Activated CD4-positive, alpha-beta T cell treated with anti-CD3 and anti-CD28 coated beads, Interleukin-2, amount 10 ng/mL, durations not matched to agents 24 days and 14 days (primary cell): ENCODE measurements around the gene PCGF1. TPM values are rescaled to one million over a fixed set of nuclear protein-coding genes. Genes with fewer than 3 reads are reported as not detected.

Source experiments
- DNase-seq: peaks from one replicate; pipeline ENCODE4 v3.0.0; 2022
- H3K27ac Mint-ChIP-seq: one replicate; pipeline ENCODE4 v1.8.0; 2022; ENCODE audit warnings: mild to moderate bottlenecking, mixed read lengths
- H3K27me3 Mint-ChIP-seq: one replicate; pipeline ENCODE4 v1.8.0; 2022; ENCODE audit warnings: mixed read lengths
- H3K36me3 Mint-ChIP-seq: one replicate; pipeline ENCODE4 v1.8.0; 2022; ENCODE audit warnings: low read depth, mild to moderate bottlenecking, mixed read lengths
- H3K4me1 Mint-ChIP-seq: one replicate; pipeline ENCODE4 v1.8.0; 2021; ENCODE audit warnings: mixed read lengths
- H3K4me3 Mint-ChIP-seq: one replicate; pipeline ENCODE4 v1.8.0; 2022; ENCODE audit warnings: mild to moderate bottlenecking, moderate library complexity, mixed read lengths
- H3K9me3 Mint-ChIP-seq: one replicate; pipeline ENCODE4 v1.8.0; 2021; ENCODE audit warnings: mixed read lengths
- intact Hi-C: fragments of 100-400 bp; cut with micrococcal nuclease; formaldehyde crosslinking; loops from one replicate; pipeline ENCODE4 v1.15.1; 2023
- total RNA-seq: library from RNA; stranded (reverse); gene quantifications from 2 replicates; pipeline ENCODE4 v1.2.3, GENCODE V29; 2022

Gene PCGF1
- total RNA-seq, 1 donor from 2014 or later = 45.8 TPM

- DNase-seq = peak; percentile 83
- no peaks in the 10 kb centered on the region for H3K36me3 Mint-ChIP-seq
- no peaks in the 10 kb centered on the region for H3K9me3 Mint-ChIP-seq
- H3K27me3 Mint-ChIP-seq = peaks cover 37% of the 10 kb centered on the region
- H3K4me1 Mint-ChIP-seq = peaks cover 29% of the 10 kb centered on the region
- peak overlapping the region; percentile 63 for H3K27ac Mint-ChIP-seq
- peak overlapping the region; percentile 77 for H3K4me3 Mint-ChIP-seq
- intact Hi-C loops = loop anchor here (1.0 kb wide), 2 partner anchors 19 to 38 kb away; no protein-coding TSS in a partner anchor
These were observed 41.7 kb upstream of the PCGF1 start for GRCh38 chr2:74548900-74549826.

DNA sequence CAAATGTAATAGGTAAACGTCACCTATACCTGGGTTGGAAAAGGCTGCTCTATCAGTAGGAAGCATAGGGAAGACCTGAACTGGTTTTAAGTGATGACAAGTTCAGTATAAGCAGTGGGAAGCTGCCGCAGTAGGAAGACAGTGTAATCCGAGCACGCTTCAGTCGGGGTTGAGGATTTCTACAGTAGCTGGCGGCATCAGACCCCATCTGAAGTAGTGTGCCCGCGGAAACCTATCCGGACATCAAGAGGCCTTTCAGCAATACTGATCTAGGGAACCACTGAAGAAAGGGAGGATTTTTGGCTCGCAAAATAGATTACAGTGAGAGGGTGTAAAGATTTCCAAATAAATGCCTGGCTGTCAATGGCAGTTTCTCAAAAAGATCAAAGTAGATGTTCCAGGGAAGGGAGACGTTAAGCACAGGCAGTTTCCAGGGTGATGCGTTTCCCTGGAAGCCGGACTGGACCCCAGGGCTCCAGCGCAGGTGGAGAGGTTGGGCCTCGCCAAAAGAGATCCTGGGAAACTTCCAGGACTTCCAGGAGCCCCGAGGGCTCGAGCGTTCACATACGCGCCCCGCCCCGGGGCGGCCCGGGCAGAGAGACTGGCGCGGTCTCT is 40.9 kb upstream of the PCGF1 start:
- H3K36me3 Mint-ChIP-seq = no peaks in the 10 kb centered on the region
- H3K9me3 Mint-ChIP-seq = no peaks in the 10 kb centered on the region
- H3K27ac Mint-ChIP-seq = peak overlapping the region; percentile 35
- peaks cover 27% of the 10 kb centered on the region for H3K4me1 Mint-ChIP-seq
- peak overlapping the region; percentile 82 for H3K4me3 Mint-ChIP-seq
- H3K27me3 Mint-ChIP-seq = peaks cover 38% of the 10 kb centered on the region
- DNase-seq = no peak
- intact Hi-C loops = no loop called here

- no peaks in the 10 kb centered on the region for H3K36me3 Mint-ChIP-seq
- peaks cover 44% of the 10 kb centered on the region for H3K27me3 Mint-ChIP-seq
- DNase-seq = no peak
These were observed 38.5 kb upstream of the PCGF1 start for GRCh38 chr2:74546004-74546403.

GRCh38 chr2:74544634-74545033 is 37.1 kb upstream of the PCGF1 start:
- no peak overlapping the region for H3K4me3 Mint-ChIP-seq
- peaks cover 38% of the 10 kb centered on the region for H3K27me3 Mint-ChIP-seq

More at GRCh38 chr2:74546004-74546403, 38.5 kb upstream of the PCGF1 start:
- Mint-ChIP-seq H3K4me1 (peaks cover 25% of the 10 kb centered on the region), H3K9me3 (no peaks in the 10 kb centered on the region), H3K27ac (no peak overlapping the region), H3K4me3 (no peak overlapping the region)
- intact Hi-C loops = no loop called here

DNA sequence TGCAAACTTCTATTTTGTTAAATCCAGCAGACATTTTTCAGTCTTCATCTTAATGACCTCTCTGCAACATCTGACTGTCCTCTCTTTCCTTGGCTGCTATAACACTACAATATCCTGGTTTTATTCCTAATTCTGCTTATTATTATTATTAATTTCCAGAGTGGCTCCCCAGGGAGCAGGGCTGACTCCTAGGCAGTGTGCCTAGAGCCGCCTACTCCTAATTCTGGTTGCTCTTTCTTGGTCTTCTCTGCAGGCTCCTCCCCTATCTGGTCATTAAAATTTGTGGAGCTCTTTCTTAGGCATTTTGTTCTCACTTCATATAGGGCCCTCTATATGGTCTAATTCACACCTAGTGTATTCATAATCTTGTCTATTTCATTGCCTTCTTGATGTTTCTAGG is 35.5 kb upstream of the PCGF1 start:
- DNase-seq = no peak
- Mint-ChIP-seq H3K9me3 (no peaks in the 10 kb centered on the region), H3K4me3 (no peak overlapping the region), H3K4me1 (peaks cover 15% of the 10 kb centered on the region), H3K27ac (no peak overlapping the region), H3K27me3 (peaks cover 39% of the 10 kb centered on the region), H3K36me3 (no peaks in the 10 kb centered on the region)
- intact Hi-C loops = no loop called here

More at GRCh38 chr2:74544634-74545033, 37.1 kb upstream of the PCGF1 start:
- peaks cover 17% of the 10 kb centered on the region for H3K4me1 Mint-ChIP-seq
- peak; percentile 63 for DNase-seq
- no peak overlapping the region for H3K27ac Mint-ChIP-seq
- intact Hi-C loops = no loop called here
- H3K36me3 Mint-ChIP-seq = no peaks in the 10 kb centered on the region
- no peaks in the 10 kb centered on the region for H3K9me3 Mint-ChIP-seq

- DNase-seq = no peak
- intact Hi-C loops = no loop called here
- Mint-ChIP-seq H3K4me3 (no peak overlapping the region), H3K27ac (no peak overlapping the region), H3K9me3 (no peaks in the 10 kb centered on the region), H3K27me3 (peaks cover 25% of the 10 kb centered on the region), H3K36me3 (no peaks in the 10 kb centered on the region), H3K4me1 (peaks cover 10% of the 10 kb centered on the region)
These were observed 32.8 kb upstream of the PCGF1 start for GRCh38 chr2:74540291-74540690.

DNA sequence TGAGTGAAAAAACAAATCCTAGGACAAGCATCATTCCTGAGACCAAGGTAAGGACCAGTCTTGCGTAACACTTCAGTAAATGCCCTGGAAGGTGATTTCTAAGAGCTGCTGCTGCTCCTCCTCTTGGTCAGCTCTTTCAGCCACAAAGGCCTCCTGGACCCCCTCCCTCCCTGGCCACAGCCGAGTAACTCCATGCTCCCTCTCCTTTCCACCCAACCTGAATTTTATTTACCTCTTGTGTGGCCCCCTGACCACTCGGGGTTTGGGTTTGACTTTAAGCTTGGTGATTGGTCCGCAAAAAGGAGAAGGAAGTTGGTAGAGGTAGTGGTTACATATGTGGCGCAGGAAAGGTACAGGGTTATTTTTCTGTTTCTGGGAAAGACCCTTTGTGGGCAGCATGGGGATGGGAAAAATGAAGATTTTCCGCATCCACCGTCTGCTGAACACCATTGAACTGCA is 31.4 kb upstream of the PCGF1 start:
- DNase-seq = no peak
- Mint-ChIP-seq H3K36me3 (peaks cover under 1% of the 10 kb centered on the region), H3K4me3 (no peak overlapping the region), H3K27me3 (peaks cover 21% of the 10 kb centered on the region), H3K4me1 (peaks cover 10% of the 10 kb centered on the region), H3K27ac (no peak overlapping the region), H3K9me3 (no peaks in the 10 kb centered on the region)
- intact Hi-C loops = no loop called here

- no peak for DNase-seq
- Mint-ChIP-seq H3K36me3 (peaks cover 9% of the 10 kb centered on the region), H3K27ac (no peak overlapping the region), H3K4me1 (peaks cover 9% of the 10 kb centered on the region), H3K4me3 (no peak overlapping the region), H3K9me3 (no peaks in the 10 kb centered on the region), H3K27me3 (peaks cover 13% of the 10 kb centered on the region)
- intact Hi-C loops = no loop called here
These were observed 29.6 kb upstream of the PCGF1 start for GRCh38 chr2:74537140-74537539.

DNA sequence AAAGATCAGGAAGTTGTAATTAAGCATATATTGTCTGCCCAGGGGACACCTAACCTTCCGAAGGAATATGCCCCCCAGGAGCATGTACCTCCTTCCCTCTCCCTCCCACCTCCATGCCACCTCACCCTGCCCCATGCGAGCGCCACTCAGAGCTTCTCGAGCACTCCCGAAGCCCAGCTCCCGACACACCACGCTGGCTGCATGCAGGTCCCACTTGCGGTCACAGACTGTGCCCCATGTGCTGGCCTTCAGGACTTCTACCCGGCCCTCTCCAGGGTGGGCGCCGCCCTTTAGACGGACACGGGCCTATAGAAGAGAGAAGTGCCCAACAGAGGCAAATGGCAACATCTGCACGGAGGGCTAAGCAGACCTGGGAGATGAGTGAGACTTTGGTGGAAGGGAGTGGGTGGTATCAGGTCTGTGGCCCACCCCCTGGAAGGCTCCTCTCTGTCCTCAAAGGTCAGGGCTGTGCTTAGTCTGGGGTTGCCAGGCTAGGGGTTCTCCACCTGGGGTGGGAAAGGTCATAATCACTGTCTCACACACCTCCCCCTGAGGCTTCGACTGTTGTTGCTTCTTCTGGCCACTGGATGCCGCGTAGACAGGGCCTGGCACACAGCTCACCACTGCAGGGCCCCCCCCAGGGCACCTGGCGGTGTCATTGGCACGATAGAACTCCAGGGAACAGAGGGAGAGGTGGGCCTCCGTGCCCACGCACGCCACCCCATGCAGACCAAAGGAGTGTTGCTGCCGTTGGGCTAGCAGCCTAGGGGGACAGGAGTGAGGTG is 28.9 kb upstream of the PCGF1 start:
- intact Hi-C loops = no loop called here
- H3K9me3 Mint-ChIP-seq = no peaks in the 10 kb centered on the region
- H3K36me3 Mint-ChIP-seq = peaks cover 15% of the 10 kb centered on the region
- no peak for DNase-seq
- H3K27ac Mint-ChIP-seq = no peak overlapping the region
- H3K4me3 Mint-ChIP-seq = no peak overlapping the region
- peaks cover 13% of the 10 kb centered on the region for H3K27me3 Mint-ChIP-seq
- peaks cover 16% of the 10 kb centered on the region for H3K4me1 Mint-ChIP-seq

GRCh38 chr2:74535440-74535965 is 28.0 kb upstream of the PCGF1 start:
- H3K27me3 Mint-ChIP-seq = peaks cover 12% of the 10 kb centered on the region
- peaks cover 20% of the 10 kb centered on the region for H3K36me3 Mint-ChIP-seq
- H3K4me1 Mint-ChIP-seq = peaks cover 23% of the 10 kb centered on the region
- H3K4me3 Mint-ChIP-seq = no peak overlapping the region
- no peak for DNase-seq
- intact Hi-C loops = no loop called here
- no peak overlapping the region for H3K27ac Mint-ChIP-seq
- no peaks in the 10 kb centered on the region for H3K9me3 Mint-ChIP-seq

- intact Hi-C loops = no loop called here
- peaks cover 21% of the 10 kb centered on the region for H3K4me1 Mint-ChIP-seq
- no peaks in the 10 kb centered on the region for H3K9me3 Mint-ChIP-seq
- H3K27me3 Mint-ChIP-seq = peaks cover 12% of the 10 kb centered on the region
- H3K27ac Mint-ChIP-seq = no peak overlapping the region
- no peak for DNase-seq
- no peak overlapping the region for H3K4me3 Mint-ChIP-seq
- H3K36me3 Mint-ChIP-seq = peaks cover 20% of the 10 kb centered on the region
These were observed 26.9 kb upstream of the PCGF1 start for GRCh38 chr2:74534411-74534810.

GRCh38 chr2:74533464-74533863 is 26.0 kb upstream of the PCGF1 start:
- Mint-ChIP-seq H3K36me3 (peaks cover 25% of the 10 kb centered on the region), H3K9me3 (no peaks in the 10 kb centered on the region), H3K27me3 (peaks cover 7% of the 10 kb centered on the region), H3K27ac (no peak overlapping the region), H3K4me1 (peaks cover 18% of the 10 kb centered on the region), H3K4me3 (no peak overlapping the region)
- intact Hi-C loops = loop anchor here (2.0 kb wide), 1 partner anchor 283 kb away; no protein-coding TSS in a partner anchor
- DNase-seq = no peak

DNA sequence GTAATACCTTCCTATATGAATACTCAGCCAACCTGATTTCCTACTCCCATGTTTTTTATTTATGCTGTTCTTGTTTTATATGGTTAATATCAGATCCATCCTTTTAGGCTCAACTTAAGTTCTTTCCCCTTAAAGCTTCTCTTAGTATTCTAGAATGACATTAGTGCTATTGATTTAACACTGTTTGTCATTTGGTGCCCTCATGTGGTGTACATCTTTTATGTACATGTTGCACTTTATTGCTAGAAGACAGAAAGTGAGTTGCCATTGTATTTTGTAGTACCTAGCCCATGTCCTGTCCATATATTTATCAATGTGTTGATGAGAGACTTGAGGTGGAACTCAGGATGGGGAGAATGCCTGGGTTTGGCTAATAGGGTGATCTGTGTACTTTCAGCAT is 24.7 kb upstream of the PCGF1 start:
- no peaks in the 10 kb centered on the region for H3K27me3 Mint-ChIP-seq
- peak overlapping the region; percentile 96 for H3K4me3 Mint-ChIP-seq
- H3K27ac Mint-ChIP-seq = peak overlapping the region; percentile 2
- no peaks in the 10 kb centered on the region for H3K9me3 Mint-ChIP-seq
- peaks cover 26% of the 10 kb centered on the region for H3K4me1 Mint-ChIP-seq
- DNase-seq = peak; percentile 79
- H3K36me3 Mint-ChIP-seq = peaks cover 37% of the 10 kb centered on the region
- intact Hi-C loops = loop anchor here (2.0 kb wide), 1 partner anchor 281 kb away; no protein-coding TSS in a partner anchor
